Measurements from ENCODE around the gene NTRK1.

DNA sequence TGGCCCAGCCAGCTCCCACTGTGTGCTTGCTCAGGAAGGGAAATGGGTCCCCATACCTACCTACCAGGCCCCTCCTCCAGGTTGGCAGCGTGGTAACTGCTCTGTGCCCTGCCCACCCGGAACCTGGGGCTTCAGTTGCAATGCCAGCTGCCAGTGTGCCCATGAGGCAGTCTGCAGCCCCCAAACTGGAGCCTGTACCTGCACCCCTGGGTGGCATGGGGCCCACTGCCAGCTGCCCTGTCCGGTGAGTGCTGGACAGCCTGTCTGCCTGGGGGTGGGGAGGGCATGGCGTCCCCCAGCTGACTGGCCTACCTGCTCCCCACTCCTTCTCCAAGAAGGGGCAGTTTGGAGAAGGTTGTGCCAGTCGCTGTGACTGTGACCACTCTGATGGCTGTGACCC, 49.0 kb downstream of the NTRK1 start:
- TF ChIP-seq, protein P1, sequence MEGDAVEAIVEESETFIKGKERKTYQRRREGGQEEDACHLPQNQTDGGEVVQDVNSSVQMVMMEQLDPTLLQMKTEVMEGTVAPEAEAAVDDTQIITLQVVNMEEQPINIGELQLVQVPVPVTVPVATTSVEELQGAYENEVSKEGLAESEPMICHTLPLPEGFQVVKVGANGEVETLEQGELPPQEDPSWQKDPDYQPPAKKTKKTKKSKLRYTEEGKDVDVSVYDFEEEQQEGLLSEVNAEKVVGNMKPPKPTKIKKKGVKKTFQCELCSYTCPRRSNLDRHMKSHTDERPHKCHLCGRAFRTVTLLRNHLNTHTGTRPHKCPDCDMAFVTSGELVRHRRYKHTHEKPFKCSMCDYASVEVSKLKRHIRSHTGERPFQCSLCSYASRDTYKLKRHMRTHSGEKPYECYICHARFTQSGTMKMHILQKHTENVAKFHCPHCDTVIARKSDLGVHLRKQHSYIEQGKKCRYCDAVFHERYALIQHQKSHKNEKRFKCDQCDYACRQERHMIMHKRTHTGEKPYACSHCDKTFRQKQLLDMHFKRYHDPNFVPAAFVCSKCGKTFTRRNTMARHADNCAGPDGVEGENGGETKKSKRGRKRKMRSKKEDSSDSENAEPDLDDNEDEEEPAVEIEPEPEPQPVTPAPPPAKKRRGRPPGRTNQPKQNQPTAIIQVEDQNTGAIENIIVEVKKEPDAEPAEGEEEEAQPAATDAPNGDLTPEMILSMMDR (IDR thresholded peaks at IDR 0.05), result no peak
- TF ChIP-seq POLR2A (IDR thresholded peaks at IDR 0.05), result no peak

All from lower leg skin (tissue), 3 donors.